Keratinocyte (primary cell): ENCODE measurements around the gene ITPR2. TPM values are rescaled to one million over a fixed set of nuclear protein-coding genes. Genes with fewer than 3 reads are reported as not detected.

ENCODE experiments used
- DNase-seq: peaks from one replicate; pipeline ENCODE4 v3.0.0-alpha.2; 2011; ENCODE audit warnings: low read depth, missing footprints, low spot score
- FAIRE-seq: peaks from 2 replicates; lab custom pipeline; 2011; peaks lifted over from hg19 to GRCh38; lab: Jason Lieb, UNC
- H2AFZ ChIP-seq: 2 replicates; pipeline ENCODE4 v1.6.0; 2012; ENCODE audit warnings: low read length, control low read depth, inconsistent platforms; ENCODE audit not compliant: control insufficient read depth
- H3K27ac ChIP-seq: 2 replicates; pipeline ENCODE4 v1.5.1; 2011; ENCODE audit warnings: low read length; ENCODE audit not compliant: control insufficient read depth, insufficient read depth
- H3K27me3 ChIP-seq: 3 replicates; pipeline ENCODE4 v1.6.0; 2011; ENCODE audit warnings: low read length; ENCODE audit not compliant: control insufficient read depth, insufficient read depth; ENCODE audit errors: extremely low read depth
- H3K36me3 ChIP-seq, 2 experiments: 2 replicates in 1 of 2; 3 replicates in 1 of 2; pipeline ENCODE4 v1.5.1; 2011; ENCODE audit warnings: low read length in 2 of 2, mild to moderate bottlenecking in 1 of 2; ENCODE audit not compliant: control insufficient read depth in 2 of 2, insufficient read depth in 2 of 2; ENCODE audit errors: extremely low read depth in 1 of 2
- H3K4me1 ChIP-seq: 3 replicates; pipeline ENCODE4 v1.5.1; 2011; ENCODE audit warnings: low read length; ENCODE audit not compliant: control insufficient read depth, insufficient read depth; ENCODE audit errors: extremely low read depth
- H3K4me2 ChIP-seq: 3 replicates; pipeline ENCODE4 v1.6.0; 2011; ENCODE audit warnings: low read depth, low read length; ENCODE audit not compliant: control insufficient read depth, insufficient read depth; ENCODE audit errors: extremely low read depth
- H3K4me3 ChIP-seq, 3 experiments: fragments of 200-600 bp in 1 of 3; sonication (generic) in 1 of 3; 2 replicates in 2 of 3; 3 replicates in 1 of 3; pipeline ENCODE4 v1.5.1; 2011 to 2016; ENCODE audit warnings: low read length in 3 of 3, mild to moderate bottlenecking in 3 of 3, control low read depth in 2 of 3, inconsistent platforms in 1 of 3, low read depth in 1 of 3, mixed read lengths in 1 of 3, mixed run types in 1 of 3, moderate library complexity in 1 of 3; ENCODE audit not compliant: control insufficient read depth in 2 of 3, insufficient read depth in 2 of 3; ENCODE audit errors: extremely low read depth in 1 of 3
- H3K79me2 ChIP-seq: 2 replicates; pipeline ENCODE4 v1.6.0; 2012; ENCODE audit warnings: low read length; ENCODE audit not compliant: control insufficient read depth, insufficient read depth
- H3K9ac ChIP-seq: 3 replicates; pipeline ENCODE4 v1.6.0; 2011; ENCODE audit warnings: low read length; ENCODE audit not compliant: control insufficient read depth, insufficient read depth; ENCODE audit errors: extremely low read depth
- H3K9me1 ChIP-seq: 3 replicates; pipeline ENCODE4 v1.6.0; 2011; ENCODE audit warnings: low read length; ENCODE audit not compliant: control insufficient read depth, insufficient read depth; ENCODE audit errors: extremely low read depth
- H3K9me3 ChIP-seq: 2 replicates; pipeline ENCODE4 v1.5.1; 2012; ENCODE audit warnings: low read depth, low read length; ENCODE audit not compliant: control insufficient read depth
- H4K20me1 ChIP-seq: 3 replicates; pipeline ENCODE4 v1.6.0; 2011; ENCODE audit warnings: low read length; ENCODE audit not compliant: control insufficient read depth, insufficient read depth; ENCODE audit errors: extremely low read depth
- EZH2 ChIP-seq: IDR thresholded peaks from one replicate; pipeline ENCODE4 v1.6.1; 2012; ENCODE audit warnings: inconsistent platforms, mild to moderate bottlenecking, low read length, moderate library complexity
- dilution Hi-C: fragments of 300-500 bp; cut with MboI; formaldehyde crosslinking; loops from one replicate; pipeline ENCODE4 v1.7.0; 2020; ENCODE audit warnings: low sequenced_read_pairs; ENCODE audit not compliant: extremely low pct_ligation_motif_present
- polyA plus RNA-seq, 5 experiments: library from polyadenylated mRNA; depleted of rRNA in 3 of 5; stranded (reverse) in 3 of 5; stranded (forward) in 1 of 5; unstranded in 1 of 5; fragments of >200 nt; gene quantifications; 1 replicate in 1 of 5; 2 replicates in 3 of 5; 3 replicates in 1 of 5; pipeline versions ENCODE4 v1.2.1 to v1.2.3, GENCODE V29; 2011 to 2012; ENCODE audit warnings: missing spikeins in 2 of 5, low read depth in 1 of 5, low replicate concordance in 1 of 5
- TF ChIP-seq, protein P1 (sequence below), 3 experiments: IDR thresholded peaks in 1 of 3; conservative IDR thresholded peaks in 1 of 3; optimal IDR thresholded peaks in 1 of 3; 2 replicates in 2 of 3; 3 replicates in 1 of 3; pipeline versions ENCODE3 to v1.5.1; 2011; ENCODE audit warnings: low read length in 3 of 3, mild to moderate bottlenecking in 3 of 3, moderate library complexity in 2 of 3, control low read depth in 1 of 3, inconsistent platforms in 1 of 3; ENCODE audit not compliant: insufficient read depth in 2 of 3; ENCODE audit errors: extremely low read depth in 1 of 3

ITPR2 gene
- polyA plus RNA-seq, 1 donor (not counting 4 experiments of a cell fraction or from before 2014, with no cell fraction given) = 7.6 TPM

DNA sequence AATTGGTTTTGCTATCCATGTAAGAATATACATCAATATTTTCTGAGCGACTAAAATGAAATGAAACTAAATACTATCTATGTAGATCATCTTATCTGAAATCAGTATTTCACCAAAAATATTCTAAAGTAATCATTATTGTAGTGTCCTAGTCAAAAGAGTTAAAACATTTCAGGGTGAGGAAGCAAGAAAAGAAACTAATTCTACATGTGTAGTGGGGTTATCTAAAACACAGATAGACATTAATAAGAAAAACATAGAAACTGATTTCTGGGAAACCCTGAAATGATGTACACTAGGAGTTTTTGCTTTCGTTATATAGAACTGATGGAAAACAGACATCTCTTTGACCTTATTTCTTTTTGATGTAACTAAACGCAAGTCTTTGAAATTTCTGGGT lies 379.7 kb downstream of the ITPR2 start:
- Histone ChIP-seq H3K27me3 (no peaks in the 10 kb centered on the region), H3K27ac (no peak overlapping the region), H3K9me3 (no peaks in the 10 kb centered on the region), H2AFZ (no peak overlapping the region), H3K4me1 (peaks cover 6% of the 10 kb centered on the region), H3K9ac (no peak overlapping the region), H3K4me2 (no peak overlapping the region), H3K4me3 (no peak overlapping the region), H4K20me1 (no peaks in the 10 kb centered on the region), H3K79me2 (no peaks in the 10 kb centered on the region), H3K36me3 (peaks cover 0 to 2% of the 10 kb centered on the region in 2 experiments), H3K9me1 (no peaks in the 10 kb centered on the region)
- no peak for TF ChIP-seq EZH2
- TF ChIP-seq, protein P1, sequence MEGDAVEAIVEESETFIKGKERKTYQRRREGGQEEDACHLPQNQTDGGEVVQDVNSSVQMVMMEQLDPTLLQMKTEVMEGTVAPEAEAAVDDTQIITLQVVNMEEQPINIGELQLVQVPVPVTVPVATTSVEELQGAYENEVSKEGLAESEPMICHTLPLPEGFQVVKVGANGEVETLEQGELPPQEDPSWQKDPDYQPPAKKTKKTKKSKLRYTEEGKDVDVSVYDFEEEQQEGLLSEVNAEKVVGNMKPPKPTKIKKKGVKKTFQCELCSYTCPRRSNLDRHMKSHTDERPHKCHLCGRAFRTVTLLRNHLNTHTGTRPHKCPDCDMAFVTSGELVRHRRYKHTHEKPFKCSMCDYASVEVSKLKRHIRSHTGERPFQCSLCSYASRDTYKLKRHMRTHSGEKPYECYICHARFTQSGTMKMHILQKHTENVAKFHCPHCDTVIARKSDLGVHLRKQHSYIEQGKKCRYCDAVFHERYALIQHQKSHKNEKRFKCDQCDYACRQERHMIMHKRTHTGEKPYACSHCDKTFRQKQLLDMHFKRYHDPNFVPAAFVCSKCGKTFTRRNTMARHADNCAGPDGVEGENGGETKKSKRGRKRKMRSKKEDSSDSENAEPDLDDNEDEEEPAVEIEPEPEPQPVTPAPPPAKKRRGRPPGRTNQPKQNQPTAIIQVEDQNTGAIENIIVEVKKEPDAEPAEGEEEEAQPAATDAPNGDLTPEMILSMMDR (optimal IDR thresholded peaks at IDR 0.05 in 1 of 3, IDR thresholded peaks at IDR 0.05 in 1 of 3, conservative IDR thresholded peaks at IDR 0.05 in 1 of 3; ENCODE audit: extremely low read depth in 1 of 3, insufficient read depth in 2 of 3, low read length in 3 of 3) = no peak
- dilution Hi-C loops = no loop called here
- no peak for FAIRE-seq
- DNase-seq = no peak

DNA sequence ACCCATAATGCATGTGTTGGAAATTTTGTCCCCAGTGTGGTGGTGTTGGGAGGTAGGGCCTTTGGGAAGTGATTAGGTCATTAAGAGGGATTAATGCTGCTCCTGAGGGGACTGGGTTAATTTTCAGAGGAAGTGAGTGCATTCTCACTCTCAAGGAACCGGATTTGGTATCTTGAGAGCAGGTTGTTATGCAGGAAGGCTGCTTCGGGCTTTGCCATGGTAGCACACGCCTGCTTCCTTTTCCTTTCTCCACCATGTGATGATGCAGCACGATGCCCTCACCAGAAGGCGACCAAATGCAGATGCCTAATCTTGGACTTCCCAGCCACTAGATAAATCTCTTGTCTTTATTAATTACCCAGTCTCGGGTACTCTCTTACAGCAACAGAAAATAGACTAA lies 380.5 kb downstream of the ITPR2 start:
- DNase-seq (no peak), FAIRE-seq (no peak)
- Histone ChIP-seq H2AFZ (no peak overlapping the region), H3K36me3 (no peaks in the 10 kb centered on the region), H3K27ac (no peak overlapping the region), H3K4me1 (peaks cover 6% of the 10 kb centered on the region), H3K4me3 (no peak overlapping the region), H3K9me1 (no peaks in the 10 kb centered on the region), H4K20me1 (no peaks in the 10 kb centered on the region), H3K9me3 (no peaks in the 10 kb centered on the region), H3K27me3 (no peaks in the 10 kb centered on the region), H3K4me2 (no peak overlapping the region), H3K79me2 (no peaks in the 10 kb centered on the region), H3K9ac (no peak overlapping the region)
- TF ChIP-seq EZH2 = no peak
- TF ChIP-seq, protein P1 (optimal IDR thresholded peaks at IDR 0.05 in 1 of 3, IDR thresholded peaks at IDR 0.05 in 1 of 3, conservative IDR thresholded peaks at IDR 0.05 in 1 of 3; ENCODE audit: extremely low read depth in 1 of 3, insufficient read depth in 2 of 3, low read length in 3 of 3) = no peak
- dilution Hi-C loops = no loop called here
